A549 (cell line): ENCODE results near the gene TMPRSS11B. TPM values are rescaled to one million over a fixed set of nuclear protein-coding genes. Genes with fewer than 3 reads are reported as not detected.

ENCODE experiments used
- ATAC-seq, 2 experiments: fragments of 200-7000 bp in 1 of 2; fragments of >200 bp in 1 of 2; cut with Nextera tagmentation in 1 of 2; cut with Tn5 transposase in 1 of 2; 3 replicates each; pipeline versions ENCODE4 v1.8.0 to v1.9.1; 2018 to 2020; ENCODE audit warnings: mild to moderate bottlenecking in 1 of 2, moderate library complexity in 1 of 2
- CTCF ChIA-PET: fragments of 300-600 bp; sonication (Branson Sonifier 250); formaldehyde crosslinking; extraction: SDS; loops from one replicate; lab custom pipeline; 2021; ENCODE audit warnings: antibody characterized with exemption, inconsistent platforms; lab: Yijun Ruan, JAX
- POLR2A ChIA-PET: fragments of 350-600 bp; formaldehyde crosslinking; extraction: SDS; loops from one replicate; lab custom pipeline; 2021; ENCODE audit warnings: antibody characterized with exemption, inconsistent platforms; lab: Yijun Ruan, JAX
- DNase-seq, 2 experiments: peaks; one replicate each; pipeline versions ENCODE4 v3.0.0 to v3.0.0-alpha.2; 2011 to 2016; ENCODE audit warnings: low read depth in 1 of 2, low spot score in 1 of 2
- FAIRE-seq: peaks from 2 replicates; lab custom pipeline; 2011; peaks lifted over from hg19 to GRCh38; lab: Jason Lieb, UNC
- H3K27ac ChIP-seq, 2 experiments: fragments of >200 bp; sonication (Bioruptor Twin); formaldehyde crosslinking; 3 replicates each; pipeline ENCODE4 v1.5.1; 2016 to 2017
- H3K4me1 ChIP-seq: fragments of >200 bp; sonication (Bioruptor Twin); formaldehyde crosslinking; 3 replicates; pipeline ENCODE4 v1.6.1; 2016
- H3K4me2 ChIP-seq: fragments of >200 bp; sonication (Bioruptor Twin); formaldehyde crosslinking; 3 replicates; pipeline ENCODE4 v1.6.1; 2016
- H3K4me3 ChIP-seq: fragments of >200 bp; sonication (Bioruptor Twin); formaldehyde crosslinking; 3 replicates; pipeline ENCODE4 v1.5.1; 2016
- H3K9me3 ChIP-seq: fragments of >200 bp; sonication (Bioruptor Twin); formaldehyde crosslinking; 3 replicates; pipeline ENCODE4 v1.6.1; 2016
- ATOH8 ChIP-seq: fragments of 250-450 bp; sonication (Bioruptor Pico); IDR thresholded peaks from 2 replicates; pipeline ENCODE4 v1.5.0; 2020; ENCODE audit warnings: low read depth, mild to moderate bottlenecking, moderate library complexity
- BCL3 ChIP-seq: fragments of >200 bp; sonication (Bioruptor Twin); formaldehyde crosslinking; IDR thresholded peaks from 3 replicates; pipeline ENCODE4 v1.6.1; 2016
- BHLHE40 ChIP-seq: IDR thresholded peaks from 2 replicates; pipeline ENCODE4 v1.6.1; 2012; ENCODE audit warnings: low read depth, low read length, inconsistent platforms
- CBX2 ChIP-seq: fragments of 200-600 bp; sonication (generic); IDR thresholded peaks from 2 replicates; pipeline ENCODE4 v1.6.1; 2016; ENCODE audit warnings: low read depth, mild to moderate bottlenecking, borderline replicate concordance
- CEBPB ChIP-seq, 2 experiments: fragments of >200 bp in 1 of 2; sonication (Bioruptor Twin) in 1 of 2; formaldehyde crosslinking in 1 of 2; IDR thresholded peaks; 2 replicates each; pipeline ENCODE4 v1.6.1; 2012 to 2016
- CTCF ChIP-seq: fragments of >200 bp; sonication (Bioruptor Twin); formaldehyde crosslinking; IDR thresholded peaks from 3 replicates; pipeline ENCODE4 v1.5.1; 2016
- E2F6 ChIP-seq: IDR thresholded peaks from 2 replicates; pipeline ENCODE4 v1.6.1; 2012; ENCODE audit warnings: low read depth, borderline replicate concordance
- EHMT2 ChIP-seq: fragments of 200-600 bp; sonication (generic); IDR thresholded peaks from 2 replicates; pipeline ENCODE4 v1.6.1; 2016; ENCODE audit warnings: antibody characterized with exemption, low read depth, mild to moderate bottlenecking, moderate library complexity
- EP300 ChIP-seq, 2 experiments: fragments of >200 bp; sonication (Bioruptor Twin); formaldehyde crosslinking; IDR thresholded peaks; 2 replicates in 1 of 2; 3 replicates in 1 of 2; pipeline ENCODE4 v1.6.1; 2016 to 2017
- FOSL2 ChIP-seq, 2 experiments: fragments of 450-650 bp in 1 of 2; fragments of >200 bp in 1 of 2; sonication (Bioruptor Twin) in 1 of 2; formaldehyde crosslinking; IDR thresholded peaks; 2 replicates each; pipeline versions ENCODE4 v1.5.0 to v1.6.1; 2016 to 2020; ENCODE audit warnings: mild to moderate bottlenecking in 1 of 2, moderate library complexity in 1 of 2
- FOXS1 ChIP-seq: fragments of 250-450 bp; sonication (Bioruptor Pico); IDR thresholded peaks from 2 replicates; pipeline ENCODE4 v1.5.0; 2020; ENCODE audit warnings: mild to moderate bottlenecking, moderate library complexity
- HOXA7 ChIP-seq: fragments of 250-450 bp; sonication (Bioruptor Pico); IDR thresholded peaks from 2 replicates; pipeline ENCODE4 v1.5.0; 2020; ENCODE audit warnings: mild to moderate bottlenecking, moderate library complexity
- HOXB5 ChIP-seq: fragments of 250-450 bp; sonication (Bioruptor Pico); IDR thresholded peaks from 2 replicates; pipeline ENCODE4 v1.5.0; 2020; ENCODE audit warnings: mild to moderate bottlenecking, moderate library complexity
- JUN ChIP-seq, 2 experiments: fragments of >200 bp; sonication (Bioruptor Twin); formaldehyde crosslinking; IDR thresholded peaks; 2 replicates in 1 of 2; 3 replicates in 1 of 2; pipeline ENCODE4 v1.6.1; 2016 to 2017
- JUNB ChIP-seq: fragments of >200 bp; sonication (Bioruptor Twin); formaldehyde crosslinking; IDR thresholded peaks from 2 replicates; pipeline ENCODE4 v1.6.1; 2016
- KDM1A ChIP-seq: fragments of 200-600 bp; sonication (generic); IDR thresholded peaks from 2 replicates; pipeline ENCODE4 v1.6.1; 2016; ENCODE audit warnings: low read depth, mild to moderate bottlenecking
- KDM5A ChIP-seq: fragments of 200-600 bp; sonication (generic); IDR thresholded peaks from 2 replicates; pipeline ENCODE4 v1.6.1; 2016; ENCODE audit warnings: antibody characterized with exemption, mild to moderate bottlenecking
- MAX ChIP-seq: IDR thresholded peaks from 2 replicates; pipeline ENCODE4 v1.6.1; 2012
- MYC ChIP-seq: IDR thresholded peaks from 2 replicates; pipeline ENCODE4 v1.6.1; 2012; ENCODE audit warnings: mild to moderate bottlenecking, inconsistent platforms, low read length, improper control_type of control experiment, borderline replicate concordance
- NFE2L2 ChIP-seq: fragments of 150-350 bp; conservative IDR thresholded peaks from 2 replicates; pipeline ENCODE4 v1.6.1; 2014; ENCODE audit warnings: low read length
- NR3C1 ChIP-seq: fragments of >200 bp; sonication (Bioruptor Twin); formaldehyde crosslinking; IDR thresholded peaks from 3 replicates; pipeline ENCODE4 v1.6.1; 2017
- POLR2A ChIP-seq: IDR thresholded peaks from 2 replicates; pipeline ENCODE4 v1.6.1; 2012; ENCODE audit warnings: mild to moderate bottlenecking, low read length
- POLR2AphosphoS2 ChIP-seq: conservative IDR thresholded peaks from 2 replicates; pipeline ENCODE4 v1.6.1; 2012; ENCODE audit warnings: low read length, improper control_type of control experiment, inconsistent platforms
- RAD21 ChIP-seq, 2 experiments: fragments of >200 bp in 1 of 2; sonication (Bioruptor Twin) in 1 of 2; formaldehyde crosslinking in 1 of 2; IDR thresholded peaks in 1 of 2; conservative IDR thresholded peaks in 1 of 2; 2 replicates in 1 of 2; 3 replicates in 1 of 2; pipeline ENCODE4 v1.6.1; 2012 to 2018; ENCODE audit warnings: inconsistent platforms in 1 of 2
- RARB ChIP-seq: fragments of 250-450 bp; sonication (Bioruptor Pico); IDR thresholded peaks from 2 replicates; pipeline ENCODE4 v1.8.0; 2021; ENCODE audit warnings: mild to moderate bottlenecking, moderate library complexity
- SMC3 ChIP-seq: fragments of >200 bp; sonication (Bioruptor Twin); formaldehyde crosslinking; IDR thresholded peaks from 3 replicates; pipeline ENCODE4 v1.6.1; 2018; ENCODE audit warnings: inconsistent platforms
- ZFP36 ChIP-seq: fragments of 450-650 bp; IDR thresholded peaks from 2 replicates; pipeline ENCODE4 v1.6.1; 2014; ENCODE audit warnings: borderline replicate concordance; ENCODE audit not compliant: partially characterized antibody
- ZNF302 ChIP-seq: fragments of 250-450 bp; sonication (Bioruptor Pico); IDR thresholded peaks from 2 replicates; pipeline ENCODE4 v1.9.0; 2021; ENCODE audit warnings: inconsistent platforms, mild to moderate bottlenecking, moderate library complexity
- WGBS: methylation state at CpG from one replicate; pipeline ENCODE4 v1.1.6; 2017; ENCODE audit errors: missing lambda C conversion rate; 5-methylcytosine and 5-hydroxymethylcytosine counted together
- polyA plus RNA-seq, 4 experiments: library from polyadenylated mRNA; depleted of rRNA in 3 of 4; stranded (reverse); fragments of >200 nt; fragmentation: RNase III in 1 of 4; extraction: RNeasy Plus Mini Kit Qiagen cat#74134 plus additional on column Dnase treatment in 1 of 4; gene quantifications; 2 replicates in 3 of 4; 3 replicates in 1 of 4; pipeline ENCODE4 v1.2.3, GENCODE V29; 2011 to 2017

Gene TMPRSS11B
- polyA plus RNA-seq, 2 of the 4 experiments (the other 2 are of a cell fraction), result not detected

DNA sequence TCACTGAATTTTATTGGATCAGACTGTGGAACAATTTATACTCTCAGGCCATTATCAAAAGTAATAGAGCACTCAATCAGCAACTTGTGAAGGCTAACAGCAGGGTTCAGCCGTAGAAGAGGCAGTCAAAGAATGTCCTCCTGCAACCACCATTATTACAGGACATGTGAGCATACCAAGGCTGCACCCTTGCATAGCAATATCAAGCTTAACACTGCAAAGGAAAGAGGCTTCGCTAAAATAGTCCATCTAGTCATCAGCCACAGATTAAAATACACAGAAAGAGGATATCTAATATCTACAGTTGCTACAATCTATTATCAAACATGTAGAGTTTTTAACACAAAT, 42.9 kb upstream of the TMPRSS11B start:
- ATAC-seq (no peak), FAIRE-seq (no peak), DNase-seq (no peak)
- H3K4me3 ChIP-seq, result no peak overlapping the region
- no peak overlapping the region for H3K27ac ChIP-seq
- ChIA-PET CTCF (no interaction called here), POLR2A (no interaction called here)
- H3K9me3 ChIP-seq, result no peaks in the 10 kb centered on the region
- H3K4me2 ChIP-seq, result peak overlapping the region; percentile 20; the same call in 1 of the 3 replicates
- WGBS, result 38% methylated on average over 2 of the region's 2 CpGs
- no peak for TF ChIP-seq KDM1A
- TF ChIP-seq ZNF302 (CRISPR knock-in tag), result no peak
- no peak for TF ChIP-seq ZFP36
- TF ChIP-seq MYC, result no peak
- no peak for TF ChIP-seq NFE2L2
- TF ChIP-seq FOSL2 (IDR thresholded peaks at IDR 0.05), result no peak
- TF ChIP-seq FOSL2 (CRISPR knock-in tag; IDR thresholded peaks at IDR 0.05), result no peak
- TF ChIP-seq ATOH8 (CRISPR knock-in tag), result no peak
- TF ChIP-seq JUNB, result no peak
- TF ChIP-seq EHMT2, result no peak
- no peak for TF ChIP-seq E2F6
- no peak for TF ChIP-seq EP300 (IDR thresholded peaks at IDR 0.05)
- no peak for TF ChIP-seq SMC3
- TF ChIP-seq MAX, result no peak
- TF ChIP-seq HOXA7 (CRISPR knock-in tag), result no peak
- TF ChIP-seq JUN (IDR thresholded peaks at IDR 0.05), result no peak
- TF ChIP-seq RAD21 (conservative IDR thresholded peaks at IDR 0.05 in 1 of 2, IDR thresholded peaks at IDR 0.05 in 1 of 2), result no peak
- TF ChIP-seq KDM5A, result no peak
- H3K4me1 ChIP-seq, result no peaks in the 10 kb centered on the region

- no peak overlapping the region for H3K4me3 ChIP-seq
- H3K4me2 ChIP-seq, result no peak overlapping the region
- H3K27ac ChIP-seq, result no peak overlapping the region
- no peak for ATAC-seq
- H3K9me3 ChIP-seq, result no peaks in the 10 kb centered on the region
- no peak for FAIRE-seq
- 58% methylated on average over 3 of the region's 3 CpGs for WGBS
- TF ChIP-seq HOXB5 (no peak), BHLHE40 (no peak), CBX2 (no peak), E2F6 (no peak)
- no peaks in the 10 kb centered on the region for H3K4me1 ChIP-seq
- ChIA-PET POLR2A (no interaction called here), CTCF (interaction anchor here (0.6 kb wide), 1 partner anchor 106 kb away, joined by 4 read pairs; no protein-coding TSS in a partner anchor)
- DNase-seq, result no peak
These were observed 42.4 kb upstream of the TMPRSS11B start for GRCh38 chr4:68287704-68288392.

GRCh38 chr4:68283714-68284113, 38.2 kb upstream of the TMPRSS11B start:
- Histone ChIP-seq H3K4me3 (no peak overlapping the region), H3K9me3 (no peaks in the 10 kb centered on the region), H3K4me1 (no peaks in the 10 kb centered on the region), H3K27ac (no peak overlapping the region), H3K4me2 (no peak overlapping the region)
- no peak for ATAC-seq
- DNase-seq, result no peak
- no peak for FAIRE-seq
- POLR2A ChIA-PET, result no interaction called here
- CTCF ChIA-PET, result no interaction called here
- WGBS, result 80% methylated on average over 3 of the region's 3 CpGs
- TF ChIP-seq CEBPB (IDR thresholded peaks at IDR 0.05), result no peak
- TF ChIP-seq RARB, result no peak
- no peak for TF ChIP-seq POLR2AphosphoS2
- TF ChIP-seq CTCF, result no peak
- no peak for TF ChIP-seq NR3C1
- no peak for TF ChIP-seq JUNB
- TF ChIP-seq MAX, result no peak
- no peak for TF ChIP-seq FOXS1 (CRISPR knock-in tag)
- TF ChIP-seq JUN (IDR thresholded peaks at IDR 0.05), result no peak
- no peak for TF ChIP-seq BCL3
- TF ChIP-seq MYC, result no peak
- no peak for TF ChIP-seq KDM5A
- TF ChIP-seq ATOH8 (CRISPR knock-in tag), result no peak
- no peak for TF ChIP-seq ZNF302 (CRISPR knock-in tag)
- TF ChIP-seq POLR2A, result no peak
